HEK293T (cell line): Measurements from ENCODE around the gene CD28.

ENCODE experiments used
- ARNT ChIP-seq: fragments of 450-650 bp; IDR thresholded peaks from 2 replicates; pipeline ENCODE4 v1.6.1; 2017; ENCODE audit warnings: mild to moderate bottlenecking
- BHLHE40 ChIP-seq: fragments of 450-650 bp; IDR thresholded peaks from 2 replicates; pipeline ENCODE4 v1.6.1; 2016; ENCODE audit warnings: mild to moderate bottlenecking, moderate library complexity, borderline replicate concordance
- FOXA1 ChIP-seq: fragments of 450-650 bp; IDR thresholded peaks from 2 replicates; pipeline ENCODE4 v1.6.1; 2016; ENCODE audit warnings: mild to moderate bottlenecking
- HDGF ChIP-seq: fragments of 450-650 bp; IDR thresholded peaks from 2 replicates; pipeline ENCODE4 v1.6.1; 2017; ENCODE audit warnings: antibody characterized with exemption, borderline replicate concordance
- LEF1 ChIP-seq: fragments of 450-650 bp; IDR thresholded peaks from 2 replicates; pipeline ENCODE4 v1.6.1; 2017; ENCODE audit warnings: mild to moderate bottlenecking, borderline replicate concordance
- NFRKB ChIP-seq: fragments of 450-650 bp; IDR thresholded peaks from 2 replicates; pipeline ENCODE4 v1.6.1; 2016; ENCODE audit warnings: mild to moderate bottlenecking, moderate library complexity
- PKNOX1 ChIP-seq: fragments of 450-650 bp; IDR thresholded peaks from 2 replicates; pipeline ENCODE4 v1.6.1; 2016
- SP1 ChIP-seq: fragments of 450-650 bp; IDR thresholded peaks from 2 replicates; pipeline ENCODE4 v1.6.1; 2017
- SUZ12 ChIP-seq: fragments of 450-650 bp; IDR thresholded peaks from 2 replicates; pipeline ENCODE4 v1.6.1; 2016; ENCODE audit warnings: mild to moderate bottlenecking
- TARDBP ChIP-seq: fragments of 450-650 bp; IDR thresholded peaks from 2 replicates; pipeline ENCODE4 v1.6.1; 2016

DNA sequence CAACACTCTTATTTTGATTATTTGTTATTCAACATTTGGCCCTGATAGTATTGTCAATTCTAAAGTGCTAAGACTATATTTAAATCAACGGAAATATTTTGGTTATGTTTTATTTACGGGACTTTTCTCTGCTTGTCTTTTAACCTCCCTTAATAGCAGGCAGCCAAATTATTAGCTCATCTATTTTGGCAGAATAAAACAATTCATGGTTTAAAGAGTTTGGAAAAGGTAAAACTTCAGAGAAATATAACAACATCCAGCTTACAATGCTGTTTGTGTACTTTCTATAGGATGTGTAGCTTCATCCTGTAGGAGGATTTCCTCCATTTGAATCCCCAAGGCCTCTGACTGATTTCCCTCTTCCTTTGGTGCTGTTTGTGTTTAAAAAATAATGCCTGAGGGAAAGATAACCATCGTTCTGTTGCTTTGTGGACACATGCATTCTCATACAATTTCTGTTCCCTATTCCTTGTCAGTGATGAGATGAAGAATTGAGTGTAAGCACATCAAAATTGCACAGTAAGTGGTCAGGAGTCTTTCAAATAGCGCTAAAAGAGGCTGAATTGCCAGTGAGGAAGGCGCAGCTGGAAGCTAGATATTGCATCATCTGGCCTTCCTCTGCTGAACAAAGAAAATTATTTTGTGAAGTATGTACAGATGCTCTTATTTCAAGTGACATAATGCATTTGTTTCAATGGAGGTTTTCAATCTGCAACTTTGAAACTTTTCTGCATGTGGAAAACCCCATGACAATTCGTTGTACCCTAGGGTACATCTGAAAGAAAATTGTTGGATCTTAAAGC lies 80.3 kb downstream of the CD28 start:
- no peak for TF ChIP-seq FOXA1
- no peak for TF ChIP-seq BHLHE40
- no peak for TF ChIP-seq SP1
- TF ChIP-seq LEF1 = no peak
- no peak for TF ChIP-seq HDGF
- TF ChIP-seq NFRKB = no peak
- TF ChIP-seq SUZ12 = no peak
- TF ChIP-seq PKNOX1 = no peak
- no peak for TF ChIP-seq ARNT
- TF ChIP-seq TARDBP = no peak
